ENCODE results near the gene DDX39B. TPM values are rescaled to one million over a fixed set of nuclear protein-coding genes. Genes with fewer than 3 reads are reported as not detected.

The DDX39B gene
- total and polyA plus RNA-seq, 9 of the 15 experiments (the other 6 are each of a cell fraction or from before 2014, with no cell fraction given), result 479 to 869 (median 592) TPM

- WGBS (ENCODE audit: insufficient coverage, low coverage, missing lambda C conversion rate), result 91% methylated on average over 6 of the region's 6 CpGs
- BruUV-seq (replicated peaks), result no TSS peak
- H3K9me1 ChIP-seq (ENCODE audit: control insufficient read depth, insufficient read depth, low read length), result peaks cover 21% of the 10 kb centered on the region
- peak overlapping the region in 1 of 2 experiments; percentile 97; a peak in 2 of 4 replicates for H3K9ac ChIP-seq (ENCODE audit: insufficient read depth in 1 of 2, low read depth in 2 of 2, low read length in 2 of 2)
- H3K36me3 ChIP-seq (ENCODE audit: control insufficient read depth, insufficient read depth, low read length), result peaks cover 75% of the 10 kb centered on the region
- no peaks in the 10 kb centered on the region for H3K9me3 ChIP-seq (replicated peaks; ENCODE audit: control insufficient read depth, insufficient read depth, low read depth, low read length)
- no peaks in the 10 kb centered on the region for H3K27me3 ChIP-seq (ENCODE audit: control insufficient read depth in 2 of 2, insufficient read depth in 2 of 2, low read length in 2 of 2)
- CTCF ChIA-PET (ENCODE audit: low intra/inter-chr PET ratio), result interaction anchor here (0.6 kb wide), 1 partner anchor 346 kb away, joined by 3 read pairs; no protein-coding TSS in a partner anchor
- H2AFZ ChIP-seq (ENCODE audit: low read depth, low read length), result no peak overlapping the region
- POLR2A ChIA-PET, result interaction anchor here (0.6 to 4.8 kb wide), 16 partner anchors 9 to 618 kb away, joined by 3 to 107 read pairs (median 4); partner anchors contain the start of genes MCCD1, MICB and NFKBIL1
- peak in 1 of 4 experiments; percentile 11 for DNase-seq (ENCODE audit: extremely low read depth in 1 of 4, low spot score in 3 of 4)
- no peak for ATAC-seq
- H3K27ac ChIP-seq (ENCODE audit: extremely low read depth, low read depth, low read length), result no peak overlapping the region; the same call in 1 of the 3 replicates
- H3K4me1 ChIP-seq (replicated peaks in 1 of 2; ENCODE audit: control insufficient read depth in 2 of 2, insufficient read depth in 2 of 2, low read length in 2 of 2), result peaks cover 12 to 24% of the 10 kb centered on the region in 2 experiments
- H3K4me2 ChIP-seq (ENCODE audit: insufficient read depth, low read length), result peak overlapping the region; percentile 98
- in situ Hi-C loops (cut with MboI), result loop anchor here (25.0 kb wide), 1 partner anchor 1423 kb away; the partner anchor contains the start of genes BRD2 and HLA-DMA
- H4K20me1 ChIP-seq (replicated peaks; ENCODE audit: control insufficient read depth, insufficient read depth, low read length), result peaks cover 52% of the 10 kb centered on the region
- peaks cover 95% of the 10 kb centered on the region for H3K79me2 ChIP-seq (ENCODE audit: control insufficient read depth, insufficient read depth, low read length)
- peak overlapping the region; percentile 76; the same call in 1 of the 2 replicates for H3K4me3 ChIP-seq
- intact Hi-C loops (cut with micrococcal nuclease), result no loop called here
- TF ChIP-seq RBFOX2 (IDR thresholded peaks at IDR 0.05; ENCODE audit: low read depth, low read length), result peak; percentile 32; the same call in 1 of the 2 replicates
- TF ChIP-seq, protein P1, sequence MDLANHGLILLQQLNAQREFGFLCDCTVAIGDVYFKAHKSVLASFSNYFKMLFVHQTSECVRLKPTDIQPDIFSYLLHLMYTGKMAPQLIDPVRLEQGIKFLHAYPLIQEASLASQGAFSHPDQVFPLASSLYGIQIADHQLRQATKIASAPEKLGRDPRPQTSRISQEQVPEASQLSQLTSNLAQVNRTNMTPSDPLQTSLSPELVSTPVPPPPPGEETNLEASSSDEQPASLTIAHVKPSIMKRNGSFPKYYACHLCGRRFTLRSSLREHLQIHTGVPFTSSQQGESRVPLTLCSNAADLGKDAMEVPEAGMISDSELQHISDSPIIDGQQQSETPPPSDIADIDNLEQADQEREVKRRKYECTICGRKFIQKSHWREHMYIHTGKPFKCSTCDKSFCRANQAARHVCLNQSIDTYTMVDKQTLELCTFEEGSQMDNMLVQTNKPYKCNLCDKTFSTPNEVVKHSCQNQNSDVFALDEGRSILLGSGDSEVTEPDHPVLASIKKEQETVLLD (IDR thresholded peaks at IDR 0.05), result no peak
- TF ChIP-seq XRCC4 (IDR thresholded peaks at IDR 0.05; ENCODE audit: extremely low read depth, insufficient read depth, insufficient read length), result no peak
- peak; percentile 27; the same call in 1 of the 2 replicates for TF ChIP-seq RFX1 (IDR thresholded peaks at IDR 0.05)
- FAIRE-seq, result no peak
These were observed 2.9 kb downstream of the DDX39B start for GRCh38 chr6:31538805-31539400.
